ENCODE results near the gene CACNA1B. TPM values are rescaled to one million over a fixed set of nuclear protein-coding genes. Genes with fewer than 3 reads are reported as not detected.
A peak's percentile ranks its signal among the peaks of the same experiment; 100 is the strongest.

The CACNA1B gene
- total RNA-seq, 1 donor from 2014 or later: 3.1 TPM

DNA sequence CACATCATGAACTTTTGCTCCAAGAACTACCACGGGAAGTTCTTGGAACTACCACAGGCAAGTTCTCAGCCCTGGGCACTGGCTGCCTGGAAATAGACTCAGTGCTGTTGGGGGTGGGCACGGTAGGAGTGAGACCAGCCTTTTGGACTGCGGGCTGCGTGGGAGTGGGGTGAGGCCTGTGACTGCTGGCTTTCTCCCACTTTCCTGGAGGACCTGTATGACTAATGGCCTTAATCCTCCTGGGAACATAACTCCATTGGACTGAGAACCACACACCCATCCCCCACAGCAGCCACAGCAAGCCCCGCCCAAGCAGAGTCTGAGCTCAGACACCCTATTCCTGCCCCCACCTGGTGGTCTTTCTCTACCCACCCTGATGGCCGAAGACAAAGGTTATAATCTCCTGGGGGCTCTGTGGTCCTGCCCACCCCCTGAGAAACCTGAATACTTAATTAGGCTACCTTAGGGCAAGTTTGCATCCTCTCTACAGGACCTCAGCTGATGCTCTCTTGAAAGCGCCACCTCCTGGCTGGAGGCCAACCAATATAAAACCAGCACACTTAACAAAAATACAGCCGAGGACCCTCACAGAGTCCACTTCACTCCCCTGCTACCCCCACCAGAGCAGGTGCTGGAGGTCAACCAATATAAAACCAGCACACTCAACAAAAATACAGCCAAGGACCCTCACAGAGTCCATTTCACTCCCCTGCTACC is 112.6 kb downstream of the CACNA1B start:
- TF ChIP-seq, protein P1, sequence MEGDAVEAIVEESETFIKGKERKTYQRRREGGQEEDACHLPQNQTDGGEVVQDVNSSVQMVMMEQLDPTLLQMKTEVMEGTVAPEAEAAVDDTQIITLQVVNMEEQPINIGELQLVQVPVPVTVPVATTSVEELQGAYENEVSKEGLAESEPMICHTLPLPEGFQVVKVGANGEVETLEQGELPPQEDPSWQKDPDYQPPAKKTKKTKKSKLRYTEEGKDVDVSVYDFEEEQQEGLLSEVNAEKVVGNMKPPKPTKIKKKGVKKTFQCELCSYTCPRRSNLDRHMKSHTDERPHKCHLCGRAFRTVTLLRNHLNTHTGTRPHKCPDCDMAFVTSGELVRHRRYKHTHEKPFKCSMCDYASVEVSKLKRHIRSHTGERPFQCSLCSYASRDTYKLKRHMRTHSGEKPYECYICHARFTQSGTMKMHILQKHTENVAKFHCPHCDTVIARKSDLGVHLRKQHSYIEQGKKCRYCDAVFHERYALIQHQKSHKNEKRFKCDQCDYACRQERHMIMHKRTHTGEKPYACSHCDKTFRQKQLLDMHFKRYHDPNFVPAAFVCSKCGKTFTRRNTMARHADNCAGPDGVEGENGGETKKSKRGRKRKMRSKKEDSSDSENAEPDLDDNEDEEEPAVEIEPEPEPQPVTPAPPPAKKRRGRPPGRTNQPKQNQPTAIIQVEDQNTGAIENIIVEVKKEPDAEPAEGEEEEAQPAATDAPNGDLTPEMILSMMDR (conservative IDR thresholded peaks at IDR 0.05): no peak
- Mint-ChIP-seq H3K4me3 (no peak overlapping the region), H3K27ac (ENCODE audit: unreplicated experiment) (no peak overlapping the region), H3K9me3 (peaks cover 2% of the 10 kb centered on the region), H3K4me1 (no peaks in the 10 kb centered on the region), H3K36me3 (ENCODE audit: low read depth) (peaks cover 4% of the 10 kb centered on the region), H3K27me3 (ENCODE audit: low read depth) (peaks cover 32% of the 10 kb centered on the region)
- no peak for DNase-seq (ENCODE audit: low read depth, low spot score)

- no peaks in the 10 kb centered on the region for H3K36me3 Mint-ChIP-seq (ENCODE audit: low read depth)
Observed at GRCh38 chr9:138003485-138004190, 126.1 kb downstream of the CACNA1B start.

GRCh38 chr9:138006576-138007233 is 129.1 kb downstream of the CACNA1B start:
- Mint-ChIP-seq H3K4me3 (no peak overlapping the region), H3K27me3 (ENCODE audit: low read depth) (no peaks in the 10 kb centered on the region), H3K27ac (ENCODE audit: unreplicated experiment) (peak overlapping the region; percentile 35), H3K36me3 (ENCODE audit: low read depth) (no peaks in the 10 kb centered on the region), H3K4me1 (no peaks in the 10 kb centered on the region), H3K9me3 (no peaks in the 10 kb centered on the region)
- no peak for DNase-seq (ENCODE audit: low read depth, low spot score)
- TF ChIP-seq, protein P1 (conservative IDR thresholded peaks at IDR 0.05): no peak

More at GRCh38 chr9:138003485-138004190, 126.1 kb downstream of the CACNA1B start:
- TF ChIP-seq, protein P1 (conservative IDR thresholded peaks at IDR 0.05): no peak
- Mint-ChIP-seq H3K27me3 (ENCODE audit: low read depth) (no peaks in the 10 kb centered on the region), H3K4me1 (no peaks in the 10 kb centered on the region), H3K27ac (ENCODE audit: unreplicated experiment) (no peak overlapping the region), H3K4me3 (no peak overlapping the region), H3K9me3 (no peaks in the 10 kb centered on the region)
- DNase-seq (ENCODE audit: low read depth, low spot score): no peak

GRCh38 chr9:138007566-138007917 is 130.0 kb downstream of the CACNA1B start:
- TF ChIP-seq, protein P1 (conservative IDR thresholded peaks at IDR 0.05): no peak
- DNase-seq (ENCODE audit: low read depth, low spot score): no peak
- H3K4me1 Mint-ChIP-seq: no peaks in the 10 kb centered on the region
- H3K9me3 Mint-ChIP-seq: no peaks in the 10 kb centered on the region
- H3K27ac Mint-ChIP-seq (ENCODE audit: unreplicated experiment): no peak overlapping the region
- H3K36me3 Mint-ChIP-seq (ENCODE audit: low read depth): no peaks in the 10 kb centered on the region
- no peak overlapping the region for H3K4me3 Mint-ChIP-seq
- H3K27me3 Mint-ChIP-seq (ENCODE audit: low read depth): no peaks in the 10 kb centered on the region

- H3K4me1 Mint-ChIP-seq: no peaks in the 10 kb centered on the region
- TF ChIP-seq, protein P1 (conservative IDR thresholded peaks at IDR 0.05): no peak
- H3K4me3 Mint-ChIP-seq: no peak overlapping the region
- H3K36me3 Mint-ChIP-seq (ENCODE audit: low read depth): no peaks in the 10 kb centered on the region
- H3K9me3 Mint-ChIP-seq: no peaks in the 10 kb centered on the region
- no peak overlapping the region for H3K27ac Mint-ChIP-seq (ENCODE audit: unreplicated experiment)
- no peak for DNase-seq (ENCODE audit: low read depth, low spot score)
- H3K27me3 Mint-ChIP-seq (ENCODE audit: low read depth): no peaks in the 10 kb centered on the region
Observed at GRCh38 chr9:138007918-138008841, 130.6 kb downstream of the CACNA1B start.

Data from neural crest cell (in vitro differentiated cells).